Kasumi-1 (cell line): ENCODE data around the gene ARL15.

Experiments
- DNase-seq, 2 experiments: peaks; one replicate each; lab custom pipeline; 2025; lab: John Stamatoyannopoulos, UW

Gene ARL15

DNA sequence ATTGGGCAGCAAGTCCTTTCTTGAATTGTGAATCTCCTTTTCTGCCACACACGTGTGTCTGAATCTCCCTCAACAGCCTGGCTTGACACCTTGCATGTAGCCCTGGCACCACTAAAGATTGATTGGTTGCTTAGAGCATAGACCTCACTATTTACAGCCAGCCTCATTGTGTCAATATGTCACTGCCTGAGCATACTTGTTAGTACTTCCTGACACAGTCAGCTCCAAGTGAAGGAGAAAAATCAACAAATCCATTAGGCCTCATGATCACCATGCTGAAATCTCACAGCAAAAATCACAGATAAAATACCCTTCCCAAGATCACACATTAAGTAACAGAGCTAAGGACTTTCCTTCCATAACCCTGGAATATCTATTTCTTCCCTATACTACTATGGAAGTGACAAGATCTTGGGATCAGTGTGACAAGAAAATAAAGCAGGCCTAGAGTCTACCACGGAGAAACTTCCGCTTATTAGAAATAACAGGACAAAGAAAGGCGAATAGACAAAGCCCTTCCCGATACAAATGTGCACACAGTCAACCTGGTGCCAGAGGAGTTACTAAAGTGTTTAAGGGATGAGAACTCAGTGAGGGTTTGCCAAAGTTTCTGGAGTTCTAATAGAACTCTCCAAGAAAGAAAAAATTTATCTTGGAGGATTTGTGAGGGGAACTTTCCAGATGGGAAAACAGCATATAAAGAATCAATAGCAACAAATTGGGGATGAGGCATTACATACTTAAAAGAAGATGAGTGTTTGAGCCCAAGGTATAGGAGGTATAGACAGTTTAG lies 5.6 kb upstream of the ARL15 start:
- DNase-seq = no peak

DNA sequence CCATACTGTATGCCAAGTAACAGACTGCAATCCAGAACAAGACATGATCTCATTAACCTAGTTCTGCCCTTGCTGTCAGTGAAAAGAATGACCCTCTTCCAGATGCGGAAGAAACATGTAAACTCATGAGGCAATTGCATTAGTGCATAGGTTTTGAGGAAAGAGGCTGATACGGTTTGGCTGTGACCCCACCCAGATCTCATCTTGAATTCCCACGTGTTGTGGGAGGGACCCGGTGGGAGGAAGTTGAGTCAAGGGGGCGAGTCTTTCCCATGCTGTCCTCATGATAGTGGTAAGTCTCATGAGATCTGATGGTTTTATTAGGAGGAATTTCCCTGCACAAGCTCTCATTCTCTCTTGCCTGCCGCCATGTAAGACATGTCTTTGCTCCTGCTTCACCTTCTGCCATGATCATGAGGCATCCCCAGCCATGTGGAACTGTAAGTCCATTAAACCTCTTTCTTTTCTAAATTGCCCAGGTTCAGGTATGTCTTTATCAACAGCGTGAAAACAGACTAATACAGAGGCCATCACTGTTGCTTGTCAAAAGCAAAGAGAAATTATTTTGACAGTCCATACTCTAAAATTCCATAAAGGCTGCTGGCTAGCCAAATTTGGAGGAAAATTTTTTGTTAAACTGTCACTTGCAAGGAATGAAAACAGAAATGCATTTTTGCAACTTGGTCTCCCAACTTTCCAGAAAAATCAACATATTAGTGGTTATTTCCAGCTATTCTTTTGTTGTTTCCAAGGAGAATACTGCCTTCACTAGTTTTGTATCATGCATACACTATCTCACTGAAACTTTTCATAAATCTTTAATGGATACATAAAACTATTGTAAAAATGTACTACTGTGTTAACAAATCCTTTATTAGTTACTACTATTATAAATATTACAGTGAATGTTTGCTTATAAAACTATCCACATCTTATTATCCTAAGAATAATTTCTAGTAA lies 3.2 kb upstream of the ARL15 start:
- no peak for DNase-seq

DNA sequence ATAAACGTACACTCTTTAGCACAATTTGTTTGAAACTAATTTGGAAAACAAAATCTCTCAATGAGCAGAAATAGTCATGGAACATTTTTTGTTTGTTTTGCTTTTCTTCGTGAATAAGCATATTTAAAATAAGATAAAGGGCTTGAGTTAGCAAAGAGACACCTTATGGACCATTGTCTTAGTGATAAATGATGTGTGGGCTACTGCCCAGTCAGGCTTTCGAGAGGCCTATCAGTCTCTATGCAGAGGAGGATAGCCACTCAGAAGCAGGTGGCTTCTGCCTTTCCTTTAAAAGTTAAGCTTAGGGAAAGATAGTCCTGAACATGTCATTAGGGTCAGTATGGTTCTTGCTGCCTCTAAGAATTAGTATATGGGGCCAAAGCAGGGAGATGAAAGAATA lies 2.1 kb upstream of the ARL15 start:
- DNase-seq = no peak

DNA sequence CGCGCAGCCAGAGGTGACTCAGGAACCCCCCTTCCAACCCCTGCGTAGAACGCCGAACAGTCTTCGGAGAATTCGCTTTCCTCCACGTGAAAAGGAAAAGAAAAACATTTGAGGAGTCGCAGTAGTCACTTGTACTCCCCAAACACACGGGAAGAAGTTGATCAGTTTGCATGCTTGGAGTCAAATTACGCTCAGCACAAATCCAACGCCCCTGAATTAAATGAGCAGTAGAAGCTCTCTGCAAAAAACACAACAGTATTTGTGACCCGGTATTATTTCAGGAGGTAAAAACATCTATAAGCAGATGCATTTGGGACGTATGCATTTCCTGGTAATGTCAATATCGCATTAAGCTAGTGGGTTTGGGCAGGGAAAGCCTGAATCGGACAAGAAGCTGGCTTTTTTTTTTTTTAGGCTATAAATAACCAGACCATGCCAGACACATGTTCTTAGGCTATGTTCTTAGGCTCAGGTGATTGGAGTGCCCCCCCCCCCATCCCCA lies 854 bp upstream of the ARL15 start:
- DNase-seq = peak; percentile 59 to 61

- peak; percentile 28 to 51 for DNase-seq
Measured at GRCh38 chr5:54309691-54310432, 511 bp downstream of the ARL15 start.

GRCh38 chr5:54309276-54309675 lies 1.1 kb downstream of the ARL15 start:
- DNase-seq = no peak

- DNase-seq = no peak
Measured at GRCh38 chr5:54307583-54307982, 2.8 kb downstream of the ARL15 start.

- DNase-seq = no peak
Measured at GRCh38 chr5:54306893-54307292, 3.5 kb downstream of the ARL15 start.

- no peak for DNase-seq
Measured at GRCh38 chr5:54305737-54306136, 4.6 kb downstream of the ARL15 start.

- peak in 1 of 2 experiments; percentile 31 for DNase-seq
Measured at GRCh38 chr5:54304040-54304439, 6.3 kb downstream of the ARL15 start.

- DNase-seq = peak; percentile 62 to 63
Measured at GRCh38 chr5:54302267-54302687, 8.1 kb downstream of the ARL15 start.

- no peak for DNase-seq
Measured at GRCh38 chr5:54301849-54302248, 8.5 kb downstream of the ARL15 start.

GRCh38 chr5:54301220-54301619 lies 9.2 kb downstream of the ARL15 start:
- no peak for DNase-seq

DNA sequence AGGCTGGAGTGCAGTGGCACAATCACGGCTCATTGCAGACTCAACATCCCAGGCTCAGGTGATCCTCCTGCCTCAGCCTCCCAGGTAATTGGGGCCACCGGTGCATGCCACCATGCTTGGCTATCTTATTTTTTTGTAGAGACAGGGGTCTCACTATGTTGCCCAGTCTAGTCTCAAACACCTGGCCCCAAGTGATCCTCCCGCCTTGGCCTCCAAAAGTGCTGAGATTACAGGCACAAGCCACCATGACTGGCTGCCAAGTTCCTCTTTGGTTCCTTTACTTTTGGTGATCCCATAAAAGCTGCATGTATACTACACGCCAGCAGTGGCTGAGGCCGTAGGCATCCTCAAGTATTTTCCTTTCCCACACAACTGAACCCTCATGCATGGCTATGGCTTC lies 11.4 kb downstream of the ARL15 start:
- DNase-seq = no peak

DNA sequence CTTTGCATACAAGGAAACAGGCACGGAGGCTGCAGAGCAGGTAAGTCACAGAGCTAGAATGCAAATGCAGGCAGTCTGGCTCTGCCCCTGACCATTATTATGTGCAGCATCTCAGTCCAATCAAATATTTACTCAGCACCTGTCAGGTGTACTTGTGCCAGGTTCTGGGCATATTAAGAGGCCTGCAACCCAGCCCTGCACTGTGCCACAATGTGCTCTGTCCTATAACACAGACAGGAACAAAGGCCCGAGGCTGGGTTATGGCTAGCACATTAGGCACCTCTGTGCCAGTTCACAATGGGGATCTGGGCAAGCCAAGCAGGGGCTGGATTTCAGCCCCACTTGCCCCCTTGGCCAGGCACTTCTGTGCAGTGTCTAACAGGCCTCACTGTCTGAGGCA lies 14.0 kb downstream of the ARL15 start:
- DNase-seq = no peak

DNA sequence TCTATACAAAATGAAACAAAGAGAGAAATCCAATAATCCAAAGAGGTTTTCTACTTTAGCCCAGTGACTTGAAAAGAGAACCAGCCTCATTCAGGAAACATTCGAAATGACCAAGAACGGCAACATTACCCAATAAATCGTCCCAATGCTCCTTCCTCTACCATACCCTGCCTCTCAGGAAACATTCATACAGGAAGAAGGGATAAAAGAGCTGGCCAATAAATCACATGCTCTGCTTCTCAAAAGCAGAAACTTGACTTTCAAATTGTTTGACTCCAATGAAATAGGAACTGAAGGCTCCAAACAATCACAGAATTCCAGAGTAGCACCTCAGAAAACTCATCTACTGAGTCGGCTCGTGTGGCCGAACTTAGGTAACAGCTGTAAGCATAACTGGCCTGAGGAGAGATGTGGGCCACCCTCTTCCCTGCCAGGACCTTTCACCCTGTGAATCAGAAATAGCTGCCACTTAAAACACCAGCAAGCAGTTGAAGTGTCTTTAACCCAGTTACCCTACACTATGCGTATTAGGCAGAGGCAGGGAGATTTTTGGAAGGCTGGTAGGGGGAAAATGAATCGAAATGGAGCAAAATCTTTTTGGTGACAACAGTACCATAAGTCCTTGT lies 14.6 kb downstream of the ARL15 start:
- DNase-seq = peak; percentile 19 to 40

DNA sequence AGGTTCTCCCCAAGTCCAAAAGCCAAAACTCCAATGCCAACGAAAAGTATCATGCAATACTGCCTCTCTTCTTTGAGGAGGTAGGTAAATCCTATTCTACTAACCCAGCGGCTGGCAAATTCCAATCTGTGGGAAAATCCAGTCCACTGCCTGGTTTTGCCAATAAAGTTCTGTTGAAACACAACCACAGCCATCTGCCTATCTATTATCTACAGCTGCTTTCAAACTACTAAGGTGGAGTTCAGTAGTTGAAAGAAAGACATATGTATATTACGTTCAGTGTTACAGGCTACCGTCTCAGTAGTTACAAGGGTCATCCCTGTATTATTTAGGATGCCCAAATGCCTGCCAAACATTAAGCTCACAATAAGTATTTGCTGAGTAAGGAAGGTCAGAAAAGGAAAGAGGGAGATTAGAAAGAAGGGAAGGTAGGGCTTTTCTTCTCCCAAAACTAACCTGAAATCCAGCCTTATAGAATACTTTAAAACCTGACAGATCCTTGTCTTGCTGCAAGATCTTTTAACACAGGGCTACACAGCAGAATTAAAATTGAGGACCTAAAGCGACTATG lies 16.2 kb downstream of the ARL15 start:
- DNase-seq = no peak

GRCh38 chr5:54292866-54293265 lies 17.5 kb downstream of the ARL15 start:
- no peak for DNase-seq

GRCh38 chr5:54291498-54291897 lies 18.9 kb downstream of the ARL15 start:
- DNase-seq = no peak

- DNase-seq = peak in 1 of 2 experiments; percentile 4
Measured at GRCh38 chr5:54289769-54290168, 20.6 kb downstream of the ARL15 start.

- no peak for DNase-seq
Measured at GRCh38 chr5:54288568-54289217, 21.7 kb downstream of the ARL15 start.
